Endothelial cell (in vitro differentiated cells): ENCODE results near the gene GPR3. TPM values are rescaled to one million over a fixed set of nuclear protein-coding genes. Genes with fewer than 3 reads are reported as not detected.
A peak's percentile ranks its signal among the peaks of the same experiment; 100 is the strongest.

Experiments used
- DNase-seq: peaks from one replicate; pipeline ENCODE4 v3.0.0; 2021; ENCODE audit warnings: low spot score
- H3K27ac Mint-ChIP-seq: one replicate; pipeline ENCODE4 v1.8.0; 2021; ENCODE audit warnings: mixed read lengths, inconsistent platforms; ENCODE audit not compliant: unreplicated experiment
- H3K27me3 Mint-ChIP-seq: one replicate; pipeline ENCODE4 v1.8.0; 2021; ENCODE audit warnings: mild to moderate bottlenecking, moderate library complexity, mixed read lengths, inconsistent platforms; ENCODE audit not compliant: unreplicated experiment
- H3K36me3 Mint-ChIP-seq: one replicate; pipeline ENCODE4 v1.8.0; 2021; ENCODE audit warnings: mild to moderate bottlenecking, low read depth, mixed read lengths, inconsistent platforms; ENCODE audit not compliant: unreplicated experiment
- H3K4me1 Mint-ChIP-seq: one replicate; pipeline ENCODE4 v1.8.0; 2021; ENCODE audit warnings: mild to moderate bottlenecking, mixed read lengths, inconsistent platforms; ENCODE audit not compliant: unreplicated experiment
- H3K4me3 Mint-ChIP-seq: one replicate; pipeline ENCODE4 v1.8.0; 2021; ENCODE audit warnings: mild to moderate bottlenecking, mixed read lengths, inconsistent platforms; ENCODE audit not compliant: unreplicated experiment
- H3K9me3 Mint-ChIP-seq: one replicate; pipeline ENCODE4 v1.8.0; 2021; ENCODE audit warnings: mixed read lengths, inconsistent platforms; ENCODE audit not compliant: unreplicated experiment
- CTCF ChIP-seq: fragments of 200-600 bp; sonication (generic); IDR thresholded peaks from one replicate; pipeline ENCODE4 v1.5.0; 2021; ENCODE audit warnings: antibody characterized with exemption; ENCODE audit not compliant: unreplicated experiment
- total RNA-seq: library from RNA; stranded (reverse); fragmentation: NEBNext Ultra II Directional; extraction: Animal tissue kit (Norgen Biotek cat#: 25700); gene quantifications from one replicate; pipeline ENCODE4 v1.2.1, GENCODE V29; 2021; ENCODE audit not compliant: unreplicated experiment

The GPR3 gene
- total RNA-seq, 1 donor from 2014 or later, result 2.4 TPM

- peaks cover 6% of the 10 kb centered on the region for H3K9me3 Mint-ChIP-seq
- H3K36me3 Mint-ChIP-seq, result peaks cover 3% of the 10 kb centered on the region
- H3K27me3 Mint-ChIP-seq, result peaks cover 6% of the 10 kb centered on the region
- no peak for DNase-seq
- H3K27ac Mint-ChIP-seq, result peak overlapping the region; percentile 84
- H3K4me3 Mint-ChIP-seq, result no peak overlapping the region
- peaks cover 70% of the 10 kb centered on the region for H3K4me1 Mint-ChIP-seq
- TF ChIP-seq CTCF, result no peak
Measured at GRCh38 chr1:27433706-27434105, 41.3 kb downstream of the GPR3 start.

- Mint-ChIP-seq H3K4me1 (peaks cover 74% of the 10 kb centered on the region), H3K36me3 (peaks cover 3% of the 10 kb centered on the region), H3K4me3 (no peak overlapping the region), H3K27me3 (peaks cover 6% of the 10 kb centered on the region), H3K9me3 (peaks cover 6% of the 10 kb centered on the region), H3K27ac (peak overlapping the region; percentile 36)
- DNase-seq, result no peak
- TF ChIP-seq CTCF, result no peak
Measured at GRCh38 chr1:27435566-27436203, 43.3 kb downstream of the GPR3 start.

- Mint-ChIP-seq H3K36me3 (peaks cover 3% of the 10 kb centered on the region), H3K27me3 (peaks cover 6% of the 10 kb centered on the region), H3K27ac (peak overlapping the region; percentile 58), H3K4me3 (peak overlapping the region; percentile 19), H3K4me1 (peaks cover 66% of the 10 kb centered on the region), H3K9me3 (peaks cover 6% of the 10 kb centered on the region)
- TF ChIP-seq CTCF, result no peak
- no peak for DNase-seq
Measured at GRCh38 chr1:27436204-27437159, 44.1 kb downstream of the GPR3 start.

GRCh38 chr1:27438621-27439061, 46.2 kb downstream of the GPR3 start:
- peak overlapping the region; percentile 53 for H3K27ac Mint-ChIP-seq
- H3K9me3 Mint-ChIP-seq, result peaks cover 3% of the 10 kb centered on the region
- peaks cover 54% of the 10 kb centered on the region for H3K4me1 Mint-ChIP-seq
- no peak for DNase-seq
- H3K27me3 Mint-ChIP-seq, result peaks cover 2% of the 10 kb centered on the region
- peak overlapping the region; percentile 14 for H3K4me3 Mint-ChIP-seq
- TF ChIP-seq CTCF, result no peak
- H3K36me3 Mint-ChIP-seq, result peaks cover 3% of the 10 kb centered on the region
